Endothelial cell (in vitro differentiated cells): ENCODE data around the gene BHLHE23. TPM values are rescaled to one million over a fixed set of nuclear protein-coding genes. Genes with fewer than 3 reads are reported as not detected.

Source experiments
- DNase-seq: peaks from one replicate; pipeline ENCODE4 v3.0.0; 2021; ENCODE audit warnings: low spot score
- H3K27ac Mint-ChIP-seq: one replicate; pipeline ENCODE4 v1.8.0; 2021; ENCODE audit warnings: mixed read lengths, inconsistent platforms; ENCODE audit not compliant: unreplicated experiment
- H3K27me3 Mint-ChIP-seq: one replicate; pipeline ENCODE4 v1.8.0; 2021; ENCODE audit warnings: mild to moderate bottlenecking, moderate library complexity, mixed read lengths, inconsistent platforms; ENCODE audit not compliant: unreplicated experiment
- H3K36me3 Mint-ChIP-seq: one replicate; pipeline ENCODE4 v1.8.0; 2021; ENCODE audit warnings: mild to moderate bottlenecking, low read depth, mixed read lengths, inconsistent platforms; ENCODE audit not compliant: unreplicated experiment
- H3K4me1 Mint-ChIP-seq: one replicate; pipeline ENCODE4 v1.8.0; 2021; ENCODE audit warnings: mild to moderate bottlenecking, mixed read lengths, inconsistent platforms; ENCODE audit not compliant: unreplicated experiment
- H3K4me3 Mint-ChIP-seq: one replicate; pipeline ENCODE4 v1.8.0; 2021; ENCODE audit warnings: mild to moderate bottlenecking, mixed read lengths, inconsistent platforms; ENCODE audit not compliant: unreplicated experiment
- H3K9me3 Mint-ChIP-seq: one replicate; pipeline ENCODE4 v1.8.0; 2021; ENCODE audit warnings: mixed read lengths, inconsistent platforms; ENCODE audit not compliant: unreplicated experiment
- total RNA-seq: library from RNA; stranded (reverse); fragmentation: NEBNext Ultra II Directional; extraction: Animal tissue kit (Norgen Biotek cat#: 25700); gene quantifications from one replicate; pipeline ENCODE4 v1.2.1, GENCODE V29; 2021; ENCODE audit not compliant: unreplicated experiment
- TF ChIP-seq, protein P1 (sequence below): fragments of 200-600 bp; sonication (generic); IDR thresholded peaks from one replicate; pipeline ENCODE4 v1.5.0; 2021; ENCODE audit warnings: antibody characterized with exemption; ENCODE audit not compliant: unreplicated experiment

Gene BHLHE23
- total RNA-seq, 1 donor from 2014 or later, result not detected

GRCh38 chr20:62982124-62983075 lies 24.4 kb downstream of the BHLHE23 start:
- Mint-ChIP-seq H3K4me3 (no peak overlapping the region), H3K27me3 (peaks cover 11% of the 10 kb centered on the region), H3K4me1 (no peaks in the 10 kb centered on the region), H3K9me3 (no peaks in the 10 kb centered on the region), H3K36me3 (peaks cover 4% of the 10 kb centered on the region), H3K27ac (no peak overlapping the region)
- no peak for DNase-seq
- TF ChIP-seq, protein P1, sequence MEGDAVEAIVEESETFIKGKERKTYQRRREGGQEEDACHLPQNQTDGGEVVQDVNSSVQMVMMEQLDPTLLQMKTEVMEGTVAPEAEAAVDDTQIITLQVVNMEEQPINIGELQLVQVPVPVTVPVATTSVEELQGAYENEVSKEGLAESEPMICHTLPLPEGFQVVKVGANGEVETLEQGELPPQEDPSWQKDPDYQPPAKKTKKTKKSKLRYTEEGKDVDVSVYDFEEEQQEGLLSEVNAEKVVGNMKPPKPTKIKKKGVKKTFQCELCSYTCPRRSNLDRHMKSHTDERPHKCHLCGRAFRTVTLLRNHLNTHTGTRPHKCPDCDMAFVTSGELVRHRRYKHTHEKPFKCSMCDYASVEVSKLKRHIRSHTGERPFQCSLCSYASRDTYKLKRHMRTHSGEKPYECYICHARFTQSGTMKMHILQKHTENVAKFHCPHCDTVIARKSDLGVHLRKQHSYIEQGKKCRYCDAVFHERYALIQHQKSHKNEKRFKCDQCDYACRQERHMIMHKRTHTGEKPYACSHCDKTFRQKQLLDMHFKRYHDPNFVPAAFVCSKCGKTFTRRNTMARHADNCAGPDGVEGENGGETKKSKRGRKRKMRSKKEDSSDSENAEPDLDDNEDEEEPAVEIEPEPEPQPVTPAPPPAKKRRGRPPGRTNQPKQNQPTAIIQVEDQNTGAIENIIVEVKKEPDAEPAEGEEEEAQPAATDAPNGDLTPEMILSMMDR, result no peak

GRCh38 chr20:62980970-62981369 lies 25.8 kb downstream of the BHLHE23 start:
- peaks cover 11% of the 10 kb centered on the region for H3K27me3 Mint-ChIP-seq
- DNase-seq, result no peak
- H3K27ac Mint-ChIP-seq, result no peak overlapping the region
- H3K4me1 Mint-ChIP-seq, result no peaks in the 10 kb centered on the region
- H3K9me3 Mint-ChIP-seq, result no peaks in the 10 kb centered on the region
- peaks cover 4% of the 10 kb centered on the region for H3K36me3 Mint-ChIP-seq
- no peak overlapping the region for H3K4me3 Mint-ChIP-seq
- TF ChIP-seq, protein P1, result no peak

- Mint-ChIP-seq H3K27me3 (peaks cover 11% of the 10 kb centered on the region), H3K36me3 (peaks cover 4% of the 10 kb centered on the region), H3K4me1 (no peaks in the 10 kb centered on the region)
These were observed 26.3 kb downstream of the BHLHE23 start for GRCh38 chr20:62980380-62980960.

GRCh38 chr20:62979876-62980373 lies 26.8 kb downstream of the BHLHE23 start:
- H3K4me3 Mint-ChIP-seq, result no peak overlapping the region
- H3K27me3 Mint-ChIP-seq, result peaks cover 11% of the 10 kb centered on the region
- H3K36me3 Mint-ChIP-seq, result peaks cover 4% of the 10 kb centered on the region
- no peaks in the 10 kb centered on the region for H3K4me1 Mint-ChIP-seq
- no peaks in the 10 kb centered on the region for H3K9me3 Mint-ChIP-seq
- no peak overlapping the region for H3K27ac Mint-ChIP-seq
- TF ChIP-seq, protein P1, result no peak
- DNase-seq, result no peak

More at GRCh38 chr20:62980380-62980960, 26.3 kb downstream of the BHLHE23 start:
- Mint-ChIP-seq H3K4me3 (no peak overlapping the region), H3K27ac (no peak overlapping the region), H3K9me3 (no peaks in the 10 kb centered on the region)
- DNase-seq, result no peak
- TF ChIP-seq, protein P1, result no peak
